ENCODE measurements around the gene PNPLA1.
"Not testable (repeated sequence)": the region's sequence is repeated elsewhere in the genome, so short reads cannot be mapped to it uniquely, and the experiment has no call there.

PNPLA1 gene

GRCh38 chr6:36333171-36333895 lies 63.5 kb downstream of the PNPLA1 start:
- in situ Hi-C loops (cut with MboI; ENCODE audit: low sequenced_read_pairs), result no loop called here

GRCh38 chr6:36333931-36334725 lies 64.3 kb downstream of the PNPLA1 start:
- in situ Hi-C loops (cut with MboI; ENCODE audit: low sequenced_read_pairs), result no loop called here

GRCh38 chr6:36334832-36335459 lies 65.1 kb downstream of the PNPLA1 start:
- in situ Hi-C loops (cut with MboI; ENCODE audit: low sequenced_read_pairs), result no loop called here

- in situ Hi-C loops (cut with MboI; ENCODE audit: low sequenced_read_pairs), result no loop called here
Observed at GRCh38 chr6:36335465-36336207, 65.8 kb downstream of the PNPLA1 start.

GRCh38 chr6:36336208-36336710 lies 66.4 kb downstream of the PNPLA1 start:
- in situ Hi-C loops (cut with MboI; ENCODE audit: low sequenced_read_pairs), result no loop called here

- in situ Hi-C loops (cut with MboI; ENCODE audit: low sequenced_read_pairs), result no loop called here
Observed at GRCh38 chr6:36336779-36337241, 67.0 kb downstream of the PNPLA1 start, which contains the start of gene BNIP5. Gene BNIP5 (minus strand): TSS chr6:36336888. CDS start chr6:36330690, 6,198 bp downstream.

- in situ Hi-C loops (cut with MboI; ENCODE audit: low sequenced_read_pairs), result no loop called here
Observed at GRCh38 chr6:36337814-36338213, 68.0 kb downstream of the PNPLA1 start.

GRCh38 chr6:36338223-36338622 lies 68.4 kb downstream of the PNPLA1 start:
- in situ Hi-C loops (cut with MboI; ENCODE audit: low sequenced_read_pairs), result not testable (repeated sequence)

GRCh38 chr6:36339146-36339545 lies 69.3 kb downstream of the PNPLA1 start:
- in situ Hi-C loops (cut with MboI; ENCODE audit: low sequenced_read_pairs), result no loop called here

- in situ Hi-C loops (cut with MboI; ENCODE audit: low sequenced_read_pairs), result no loop called here
Observed at GRCh38 chr6:36340306-36340617, 70.4 kb downstream of the PNPLA1 start.

- in situ Hi-C loops (cut with MboI; ENCODE audit: low sequenced_read_pairs), result no loop called here
Observed at GRCh38 chr6:36340618-36341454, 71.0 kb downstream of the PNPLA1 start.

- in situ Hi-C loops (cut with MboI; ENCODE audit: low sequenced_read_pairs), result no loop called here
Observed at GRCh38 chr6:36343109-36343680, 73.3 kb downstream of the PNPLA1 start.

- in situ Hi-C loops (cut with MboI; ENCODE audit: low sequenced_read_pairs), result no loop called here
Observed at GRCh38 chr6:36345681-36346466, 76.0 kb downstream of the PNPLA1 start.

GRCh38 chr6:36346486-36347273 lies 76.8 kb downstream of the PNPLA1 start:
- in situ Hi-C loops (cut with MboI; ENCODE audit: low sequenced_read_pairs), result no loop called here

- in situ Hi-C loops (cut with MboI; ENCODE audit: low sequenced_read_pairs), result no loop called here
Observed at GRCh38 chr6:36347621-36348020, 77.8 kb downstream of the PNPLA1 start.

GRCh38 chr6:36349240-36349639 lies 79.4 kb downstream of the PNPLA1 start:
- in situ Hi-C loops (cut with MboI; ENCODE audit: low sequenced_read_pairs), result no loop called here

- in situ Hi-C loops (cut with MboI; ENCODE audit: low sequenced_read_pairs), result no loop called here
Observed at GRCh38 chr6:36350082-36350481, 80.2 kb downstream of the PNPLA1 start.
